Muscle layer of colon (tissue), 2 donors: ENCODE measurements around the gene MGAT4C.

Experiments
- H3K27ac ChIP-seq: one replicate; pipeline ENCODE4 v1.7.0; 2013; ENCODE audit warnings: low read depth, mild to moderate bottlenecking, low read length, moderate library complexity
- H3K27me3 ChIP-seq, 2 donors: one replicate each; pipeline ENCODE4 v1.7.0; 2013; ENCODE audit warnings: low read length in 2 of 2, mild to moderate bottlenecking in 2 of 2; ENCODE audit not compliant: insufficient read depth in 2 of 2, control insufficient read depth in 1 of 2
- H3K36me3 ChIP-seq: one replicate; pipeline ENCODE4 v1.7.0; 2013; ENCODE audit warnings: mild to moderate bottlenecking, low read length; ENCODE audit not compliant: insufficient read depth
- H3K4me1 ChIP-seq: one replicate; pipeline ENCODE4 v1.7.0; 2013; ENCODE audit warnings: mild to moderate bottlenecking, low read length; ENCODE audit not compliant: insufficient read depth
- H3K4me3 ChIP-seq, 2 donors: one replicate each; pipeline ENCODE4 v1.7.0; 2013; ENCODE audit warnings: low read length in 2 of 2, low read depth in 1 of 2, mild to moderate bottlenecking in 1 of 2, moderate library complexity in 1 of 2
- H3K9ac ChIP-seq: one replicate; pipeline ENCODE4 v1.7.0; 2013; ENCODE audit warnings: low read length
- H3K9me3 ChIP-seq: one replicate; pipeline ENCODE4 v1.7.0; 2013; ENCODE audit warnings: mild to moderate bottlenecking, low read length
- donor health status: abdominal sarcoma.
- donor health status: Adenocarcinoma of cecum.

MGAT4C gene

DNA sequence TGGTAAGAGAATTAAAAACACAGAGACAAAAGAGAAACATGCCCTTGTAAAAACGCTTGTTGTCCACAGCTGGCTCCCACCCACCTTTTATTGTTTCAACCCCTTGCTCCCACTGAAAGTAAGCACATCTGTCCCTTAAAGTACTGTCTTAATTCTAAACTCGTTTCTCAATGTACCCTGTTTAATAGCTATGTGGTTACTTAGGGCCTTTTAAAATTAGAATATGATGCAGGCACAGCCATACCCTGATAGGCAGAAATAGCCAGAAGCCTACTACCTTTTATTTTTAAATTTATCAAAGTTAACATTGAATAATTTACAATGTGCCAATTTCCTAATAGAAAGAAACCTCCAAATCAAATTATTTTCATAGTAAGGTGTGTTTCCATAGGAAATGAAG, 4.0 kb upstream of the MGAT4C start:
- H3K27me3 ChIP-seq, result no peaks in the 10 kb centered on the region
- no peaks in the 10 kb centered on the region for H3K4me1 ChIP-seq
- H3K9ac ChIP-seq, result no peak overlapping the region
- H3K9me3 ChIP-seq, result no peaks in the 10 kb centered on the region
- H3K27ac ChIP-seq, result no peak overlapping the region
- no peaks in the 10 kb centered on the region for H3K36me3 ChIP-seq
- no peak overlapping the region for H3K4me3 ChIP-seq

DNA sequence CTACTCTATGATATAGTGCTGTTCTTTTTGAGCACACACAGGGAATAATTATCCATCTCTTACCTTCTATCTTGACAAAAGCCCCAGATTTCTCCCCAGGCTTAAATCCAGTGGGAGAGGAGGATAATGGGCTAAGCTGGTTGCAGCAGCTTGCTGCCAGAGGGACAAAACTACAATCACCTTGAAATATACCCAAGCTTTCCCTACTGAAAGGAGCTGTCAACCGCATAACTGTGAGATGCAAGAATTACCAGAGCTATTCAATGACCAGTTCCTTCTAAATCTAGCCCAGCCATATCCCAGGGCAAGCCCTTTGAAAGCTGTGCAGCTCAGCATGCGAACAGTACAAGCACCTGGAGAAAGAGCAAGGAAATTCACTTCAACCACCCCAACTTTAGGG, 943 bp upstream of the MGAT4C start:
- H3K9me3 ChIP-seq, result no peaks in the 10 kb centered on the region
- no peaks in the 10 kb centered on the region for H3K36me3 ChIP-seq
- H3K4me3 ChIP-seq, result no peak overlapping the region
- no peak overlapping the region for H3K27ac ChIP-seq
- no peaks in the 10 kb centered on the region for H3K27me3 ChIP-seq
- H3K4me1 ChIP-seq, result no peaks in the 10 kb centered on the region
- no peak overlapping the region for H3K9ac ChIP-seq

GRCh38 chr12:86254399-86255107, 1.6 kb downstream of the MGAT4C start:
- Histone ChIP-seq H3K4me3 (no peak overlapping the region), H3K27me3 (no peaks in the 10 kb centered on the region), H3K9me3 (no peaks in the 10 kb centered on the region), H3K36me3 (no peaks in the 10 kb centered on the region), H3K27ac (no peak overlapping the region), H3K4me1 (no peaks in the 10 kb centered on the region), H3K9ac (no peak overlapping the region)

GRCh38 chr12:86249851-86250250, 6.3 kb downstream of the MGAT4C start:
- no peaks in the 10 kb centered on the region for H3K27me3 ChIP-seq
- no peaks in the 10 kb centered on the region for H3K9me3 ChIP-seq
- no peaks in the 10 kb centered on the region for H3K4me1 ChIP-seq
- no peak overlapping the region for H3K4me3 ChIP-seq
- no peak overlapping the region for H3K9ac ChIP-seq
- H3K36me3 ChIP-seq, result no peaks in the 10 kb centered on the region
- H3K27ac ChIP-seq, result no peak overlapping the region

DNA sequence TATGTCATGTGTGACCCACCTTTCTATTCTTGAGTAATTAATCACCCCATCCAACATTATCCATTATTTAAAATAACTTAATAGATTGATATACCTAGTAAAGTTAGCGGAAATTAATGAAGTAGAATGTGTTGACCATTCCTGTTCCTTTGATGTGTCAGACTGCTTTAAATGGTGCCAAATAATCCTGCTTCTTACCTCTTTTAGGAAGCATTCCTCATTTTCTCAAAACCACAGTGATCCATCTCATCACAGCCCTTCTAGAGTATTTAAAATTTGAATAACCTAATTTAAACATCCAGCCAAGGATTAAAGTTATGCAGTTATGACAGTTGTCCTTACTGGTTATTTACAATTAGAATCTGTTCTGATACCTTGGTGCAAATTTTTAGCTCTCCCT, 6.9 kb downstream of the MGAT4C start:
- Histone ChIP-seq H3K27ac (no peak overlapping the region), H3K9me3 (no peaks in the 10 kb centered on the region), H3K9ac (no peak overlapping the region), H3K36me3 (no peaks in the 10 kb centered on the region), H3K4me1 (no peaks in the 10 kb centered on the region), H3K27me3 (no peaks in the 10 kb centered on the region), H3K4me3 (no peak overlapping the region)

DNA sequence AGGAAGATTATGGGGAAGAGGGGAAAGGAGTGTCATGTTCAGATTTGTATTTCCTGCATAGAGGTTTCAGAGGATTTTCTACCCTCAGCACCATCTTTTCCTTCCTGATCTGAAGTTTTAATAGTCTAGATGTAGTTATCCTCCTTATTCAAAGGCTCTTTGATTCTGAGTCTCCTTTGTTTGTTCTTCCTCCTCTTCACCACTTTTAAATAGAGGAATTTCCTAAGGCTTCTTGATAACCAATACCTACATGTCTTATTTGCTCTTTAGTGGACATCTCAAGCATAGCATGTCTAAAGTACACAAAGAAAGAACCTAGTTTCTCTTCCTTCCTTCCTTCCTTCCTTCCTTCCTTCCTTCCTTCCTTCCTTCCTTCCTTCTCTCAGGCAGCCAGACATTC, 8.3 kb downstream of the MGAT4C start:
- H3K4me3 ChIP-seq, result no peak overlapping the region
- no peaks in the 10 kb centered on the region for H3K27me3 ChIP-seq
- H3K36me3 ChIP-seq, result no peaks in the 10 kb centered on the region
- H3K9me3 ChIP-seq, result no peaks in the 10 kb centered on the region
- no peak overlapping the region for H3K9ac ChIP-seq
- no peak overlapping the region for H3K27ac ChIP-seq
- H3K4me1 ChIP-seq, result no peaks in the 10 kb centered on the region

- H3K36me3 ChIP-seq, result no peaks in the 10 kb centered on the region
- H3K4me3 ChIP-seq, result no peak overlapping the region
- H3K9ac ChIP-seq, result no peak overlapping the region
- H3K27me3 ChIP-seq, result no peaks in the 10 kb centered on the region
- no peaks in the 10 kb centered on the region for H3K9me3 ChIP-seq
- H3K4me1 ChIP-seq, result no peaks in the 10 kb centered on the region
- H3K27ac ChIP-seq, result no peak overlapping the region
These were observed 14.6 kb downstream of the MGAT4C start for GRCh38 chr12:86241600-86241999.

- Histone ChIP-seq H3K27me3 (no peaks in the 10 kb centered on the region), H3K4me3 (no peak overlapping the region), H3K9ac (no peak overlapping the region), H3K36me3 (no peaks in the 10 kb centered on the region), H3K4me1 (no peaks in the 10 kb centered on the region), H3K9me3 (no peaks in the 10 kb centered on the region), H3K27ac (no peak overlapping the region)
These were observed 21.8 kb downstream of the MGAT4C start for GRCh38 chr12:86234316-86234855.

DNA sequence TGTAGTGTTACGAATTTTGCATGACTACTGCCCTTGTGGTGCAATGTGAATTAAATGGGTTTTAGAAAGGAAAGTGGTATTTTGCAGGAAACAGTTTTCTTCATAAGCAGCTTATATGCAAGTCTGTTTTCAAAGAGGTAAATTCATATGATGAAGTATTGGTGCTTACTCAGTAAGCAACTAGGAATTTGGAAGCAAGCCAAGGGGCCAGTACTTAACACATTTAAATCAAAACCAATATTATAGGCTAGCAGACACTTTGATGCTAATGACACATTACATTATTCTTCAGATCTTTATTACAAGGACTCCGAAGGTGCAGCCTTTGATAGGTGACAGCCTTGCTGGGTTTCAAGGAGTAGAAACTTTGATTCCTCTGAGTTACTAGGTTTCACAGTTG, 23.1 kb downstream of the MGAT4C start:
- no peak overlapping the region for H3K4me3 ChIP-seq
- no peak overlapping the region for H3K27ac ChIP-seq
- no peaks in the 10 kb centered on the region for H3K27me3 ChIP-seq
- H3K36me3 ChIP-seq, result no peaks in the 10 kb centered on the region
- H3K4me1 ChIP-seq, result no peaks in the 10 kb centered on the region
- H3K9me3 ChIP-seq, result no peaks in the 10 kb centered on the region
- H3K9ac ChIP-seq, result no peak overlapping the region

GRCh38 chr12:86230516-86231146, 25.6 kb downstream of the MGAT4C start:
- Histone ChIP-seq H3K4me1 (no peaks in the 10 kb centered on the region), H3K36me3 (no peaks in the 10 kb centered on the region), H3K9ac (no peak overlapping the region), H3K27me3 (no peaks in the 10 kb centered on the region), H3K27ac (no peak overlapping the region), H3K9me3 (no peaks in the 10 kb centered on the region), H3K4me3 (no peak overlapping the region)

DNA sequence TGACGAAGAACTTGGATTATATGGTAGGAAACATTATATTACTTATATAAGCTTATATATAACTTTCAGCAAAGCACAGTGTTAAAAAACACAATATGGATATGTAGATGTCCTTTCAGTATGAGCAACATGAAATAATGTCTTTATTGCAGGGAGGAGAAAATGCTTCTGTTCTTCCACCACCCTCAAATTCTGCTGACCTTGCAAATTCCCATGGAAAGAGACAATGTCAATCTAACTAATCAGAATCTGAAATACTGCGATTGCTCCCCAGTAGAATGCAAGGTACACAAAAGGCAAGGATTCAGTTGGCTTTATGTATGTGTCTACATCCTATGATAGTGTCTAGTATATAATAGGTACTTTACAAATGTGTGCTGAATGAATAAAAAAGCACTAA, 26.4 kb downstream of the MGAT4C start:
- Histone ChIP-seq H3K4me3 (no peak overlapping the region), H3K9ac (no peak overlapping the region), H3K9me3 (no peaks in the 10 kb centered on the region), H3K27ac (no peak overlapping the region), H3K4me1 (no peaks in the 10 kb centered on the region), H3K36me3 (no peaks in the 10 kb centered on the region), H3K27me3 (no peaks in the 10 kb centered on the region)

- Histone ChIP-seq H3K4me1 (no peaks in the 10 kb centered on the region), H3K36me3 (no peaks in the 10 kb centered on the region), H3K27ac (no peak overlapping the region), H3K27me3 (no peaks in the 10 kb centered on the region), H3K9me3 (no peaks in the 10 kb centered on the region), H3K9ac (no peak overlapping the region), H3K4me3 (no peak overlapping the region)
These were observed 27.5 kb downstream of the MGAT4C start for GRCh38 chr12:86228656-86229055.
